ENCODE results near the gene SGSH.

SGSH gene

DNA sequence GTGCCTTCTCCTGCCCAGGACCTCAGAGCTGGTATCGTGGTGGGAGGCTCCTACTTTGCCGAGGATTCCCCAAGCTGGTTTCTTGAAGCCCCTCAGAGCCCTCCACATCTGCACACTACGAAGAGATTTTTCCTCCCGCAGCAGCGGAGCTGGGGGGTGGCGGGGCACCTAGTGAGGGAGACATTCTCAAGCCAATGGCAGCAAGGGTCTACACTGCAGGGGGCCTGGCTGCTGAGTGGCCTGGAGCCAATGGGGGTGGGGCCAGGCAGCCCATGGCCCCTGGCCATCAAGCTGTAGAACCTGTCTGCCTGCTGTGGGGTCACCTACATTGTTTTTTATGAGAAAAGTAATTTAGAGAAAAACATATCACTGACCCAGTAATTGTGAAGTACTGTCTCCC is 5.1 kb upstream of the SGSH start:
- no peak for DNase-seq

DNA sequence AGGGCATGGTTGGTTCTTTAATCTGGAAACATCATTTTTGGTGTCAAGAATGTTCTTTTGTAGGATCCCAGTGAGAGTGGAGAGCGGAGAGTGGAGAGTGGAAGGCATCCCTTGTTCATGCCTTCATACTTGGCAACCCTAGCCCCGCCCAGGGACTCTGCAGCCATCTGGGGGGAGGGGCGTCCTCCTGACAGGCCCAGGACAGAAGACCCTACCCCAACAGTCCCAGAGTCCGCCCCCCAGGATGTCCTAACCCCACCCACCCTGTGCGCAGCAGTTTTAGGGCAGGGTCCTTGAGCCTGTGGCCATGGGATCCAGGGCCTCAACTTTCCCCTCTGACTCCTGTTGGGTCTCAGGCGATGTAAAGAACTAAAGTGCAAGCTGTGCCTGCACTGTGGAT is 4.5 kb upstream of the SGSH start:
- DNase-seq, result no peak

DNA sequence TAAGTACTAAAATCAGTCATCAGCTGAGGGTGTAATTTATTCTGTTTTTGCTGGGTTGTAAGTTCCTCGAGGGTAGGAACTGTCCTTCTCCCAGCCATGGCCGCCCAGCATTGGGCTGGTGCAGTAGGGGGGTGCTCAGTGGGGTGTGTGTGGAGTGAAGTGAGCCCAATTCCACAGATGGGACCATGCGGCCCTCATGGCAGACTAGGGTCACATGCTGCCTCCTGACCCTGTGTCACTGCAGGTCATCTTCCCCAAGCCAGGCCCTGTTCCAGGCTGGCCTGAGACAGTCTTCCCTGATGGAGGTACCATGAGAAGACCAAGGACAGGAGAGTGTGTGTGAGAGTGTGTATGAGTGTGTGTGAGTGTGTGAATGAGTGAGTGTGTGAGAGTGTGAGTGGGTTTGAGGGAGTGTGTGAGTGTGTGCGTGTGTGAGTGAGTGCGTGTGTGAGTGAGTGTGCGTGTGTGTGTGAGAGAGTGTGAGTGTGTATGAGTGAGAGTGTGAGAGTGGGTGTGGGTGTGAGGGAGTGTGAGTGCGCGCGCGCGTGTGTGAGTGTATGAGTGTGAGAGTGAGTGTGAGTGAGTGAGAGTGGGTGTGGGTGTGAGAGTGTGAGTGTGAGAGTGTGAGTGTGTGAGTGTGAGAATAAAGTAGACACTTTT is 3.8 kb upstream of the SGSH start:
- DNase-seq, result no peak

- no peak for DNase-seq
These were observed 3.1 kb upstream of the SGSH start for GRCh38 chr17:80223142-80223815.

DNA sequence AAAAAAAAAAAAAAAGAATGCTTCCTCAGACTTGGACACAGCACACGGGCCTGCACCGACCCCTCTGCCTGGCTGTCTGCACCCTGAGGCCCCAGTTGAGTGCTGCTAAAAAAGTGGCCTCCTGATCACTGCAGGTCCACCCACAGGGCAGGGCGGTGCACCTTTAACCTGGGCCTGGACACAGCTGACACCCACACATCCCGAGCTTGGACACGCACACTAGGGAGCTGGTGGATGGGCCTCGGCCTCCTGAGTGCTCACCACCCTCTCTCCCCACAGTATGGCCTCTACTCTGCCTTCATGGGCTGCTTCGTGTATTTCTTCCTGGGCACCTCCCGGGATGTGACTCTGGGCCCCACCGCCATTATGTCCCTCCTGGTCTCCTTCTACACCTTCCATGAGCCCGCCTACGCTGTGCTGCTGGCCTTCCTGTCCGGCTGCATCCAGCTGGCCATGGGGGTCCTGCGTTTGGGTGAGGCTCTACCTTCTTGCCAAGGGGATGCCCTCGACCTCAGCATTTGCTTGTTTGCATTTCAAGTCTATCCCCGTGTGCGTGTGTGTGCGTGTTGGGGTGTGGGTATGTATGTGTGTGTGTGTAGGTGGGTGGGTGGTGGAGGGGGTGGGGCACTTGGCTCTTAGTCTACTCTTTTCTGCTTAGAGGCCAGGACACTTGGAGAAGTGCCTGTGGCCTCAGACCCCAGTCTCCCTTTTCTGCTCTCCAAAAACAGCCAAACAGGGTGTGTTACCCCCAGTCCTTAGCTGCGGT is 2.4 kb upstream of the SGSH start:
- no peak for DNase-seq

- no peak for DNase-seq
These were observed 1.4 kb upstream of the SGSH start for GRCh38 chr17:80221351-80222105.

DNA sequence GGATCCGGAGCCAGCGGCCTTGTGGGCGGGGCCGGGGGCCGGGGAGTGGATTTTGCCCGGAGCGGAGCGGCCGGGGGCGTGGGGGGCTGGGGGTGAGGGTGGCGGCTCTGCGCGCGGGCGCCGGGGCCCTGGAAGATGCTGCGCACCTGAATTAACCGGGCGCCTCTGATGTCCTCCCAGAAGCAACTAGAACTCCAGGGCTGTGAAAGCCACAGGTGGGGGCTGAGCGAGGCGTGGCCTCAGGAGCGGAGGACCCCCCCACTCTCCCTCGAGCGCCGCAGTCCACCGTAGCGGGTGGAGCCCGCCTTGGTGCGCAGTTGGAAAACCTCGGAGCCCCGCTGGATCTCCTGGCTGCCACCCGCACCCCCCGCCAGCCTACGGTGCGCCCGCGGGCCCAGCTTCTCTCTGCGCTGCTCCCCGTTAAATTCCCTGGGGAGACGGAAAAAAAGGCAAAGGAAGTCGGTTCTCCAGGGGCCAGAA is 643 bp upstream of the SGSH start:
- DNase-seq, result no peak

DNA sequence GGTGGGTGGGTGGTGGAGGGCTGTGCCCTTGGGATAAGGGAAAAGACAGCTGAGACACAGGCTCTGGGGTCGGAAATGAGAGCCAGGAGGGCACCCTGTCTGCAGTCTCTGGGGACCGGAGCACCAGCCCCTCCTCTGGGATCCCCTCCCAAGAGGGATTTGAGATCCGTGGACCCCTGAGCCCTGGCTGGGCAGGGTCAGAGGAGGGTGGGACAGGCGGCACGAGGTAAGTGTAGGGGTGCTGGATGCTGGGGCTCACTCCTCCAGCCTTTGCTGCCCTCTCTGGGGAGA is 425 bp downstream of the SGSH start:
- no peak for DNase-seq

DNA sequence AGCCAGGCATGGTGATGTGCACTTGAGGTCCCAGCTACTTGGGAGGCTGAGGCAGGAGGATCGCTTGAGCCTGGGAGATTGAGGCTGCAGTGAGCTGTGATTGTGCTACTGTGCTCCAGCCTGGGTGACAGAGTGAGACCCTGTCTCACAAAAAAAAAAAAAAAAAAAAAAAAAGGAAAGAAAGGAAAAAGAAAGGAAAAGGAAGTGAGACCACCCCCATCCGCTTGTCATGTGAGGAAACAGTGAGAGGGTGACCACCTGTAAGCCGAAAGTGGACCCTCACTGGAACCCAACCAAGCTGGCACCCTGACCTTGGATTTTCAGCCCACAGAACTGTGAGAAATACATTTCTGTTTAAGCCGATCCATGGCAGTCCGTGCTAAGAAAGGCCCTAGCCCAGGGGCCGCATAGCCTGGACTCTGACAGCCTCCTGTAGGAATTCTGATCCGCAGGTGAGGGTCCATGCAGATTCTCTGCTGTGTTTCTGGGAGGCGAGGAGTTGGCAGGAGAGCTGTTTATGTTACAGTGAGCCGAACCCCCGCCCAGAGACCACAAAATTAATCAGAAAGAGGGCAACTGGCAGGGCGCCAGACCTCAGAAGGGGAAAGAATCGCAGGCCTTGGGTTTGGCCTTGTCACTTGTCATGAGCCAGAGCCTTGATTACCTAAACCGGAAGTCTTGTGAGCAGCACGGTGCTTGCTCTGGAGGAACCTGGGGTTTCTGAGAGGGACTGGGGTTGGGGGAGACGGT is 945 bp downstream of the SGSH start:
- peak; percentile 97 for DNase-seq

DNA sequence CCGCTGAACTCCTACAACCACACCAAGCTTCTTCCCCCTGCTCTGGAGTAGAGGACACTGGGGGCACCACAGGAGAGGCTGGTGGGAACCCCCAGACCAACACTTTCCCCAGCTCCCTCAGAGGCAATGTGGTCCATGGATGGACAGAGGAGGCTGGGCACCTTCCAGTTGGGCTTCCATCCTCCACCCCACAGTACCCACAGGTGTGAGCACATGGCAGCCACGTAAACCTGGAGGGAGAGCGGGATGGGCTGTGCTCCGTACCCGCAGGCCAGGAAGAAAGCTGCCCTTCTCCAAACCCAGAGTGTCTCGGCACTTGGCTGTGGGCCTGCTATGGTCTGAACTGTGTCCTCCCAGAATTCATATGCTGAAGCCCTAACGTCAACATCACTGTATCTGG is 1.7 kb downstream of the SGSH start:
- DNase-seq, result no peak

DNA sequence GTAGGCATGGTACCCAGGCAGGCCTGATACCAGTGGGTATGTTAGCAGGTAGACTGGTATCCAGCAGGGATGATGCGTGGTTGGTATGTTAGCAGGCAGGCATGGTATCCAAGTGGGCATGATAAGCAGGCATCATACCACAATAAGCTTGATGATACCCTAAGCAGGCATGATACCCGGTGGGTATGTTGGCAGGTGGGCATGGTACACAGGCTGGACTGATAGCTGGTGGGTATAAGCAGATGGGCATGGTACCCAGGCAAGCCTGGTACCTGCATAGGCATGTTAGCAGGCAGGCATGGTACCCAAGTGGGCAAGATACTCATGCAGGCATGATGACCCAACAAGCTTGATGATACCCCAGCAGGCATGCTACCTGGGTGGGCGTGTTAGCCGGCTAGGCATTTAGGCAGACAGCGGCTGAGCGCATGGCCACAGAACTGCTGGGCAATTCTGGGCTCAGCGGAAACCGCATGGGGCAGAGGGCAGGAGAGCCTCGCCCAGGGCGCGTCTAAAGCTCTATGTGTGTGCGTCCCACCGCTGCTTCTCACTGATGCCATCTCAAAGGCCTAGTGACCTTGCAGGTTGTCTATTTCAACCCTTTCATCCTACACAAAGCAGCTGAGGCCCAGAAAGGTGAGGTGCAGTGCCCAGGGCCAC is 2.3 kb downstream of the SGSH start:
- DNase-seq, result no peak

- DNase-seq, result no peak
These were observed 3.4 kb downstream of the SGSH start for GRCh38 chr17:80216473-80217456.

GRCh38 chr17:80214878-80215210 is 5.3 kb downstream of the SGSH start:
- no peak for DNase-seq

DNA sequence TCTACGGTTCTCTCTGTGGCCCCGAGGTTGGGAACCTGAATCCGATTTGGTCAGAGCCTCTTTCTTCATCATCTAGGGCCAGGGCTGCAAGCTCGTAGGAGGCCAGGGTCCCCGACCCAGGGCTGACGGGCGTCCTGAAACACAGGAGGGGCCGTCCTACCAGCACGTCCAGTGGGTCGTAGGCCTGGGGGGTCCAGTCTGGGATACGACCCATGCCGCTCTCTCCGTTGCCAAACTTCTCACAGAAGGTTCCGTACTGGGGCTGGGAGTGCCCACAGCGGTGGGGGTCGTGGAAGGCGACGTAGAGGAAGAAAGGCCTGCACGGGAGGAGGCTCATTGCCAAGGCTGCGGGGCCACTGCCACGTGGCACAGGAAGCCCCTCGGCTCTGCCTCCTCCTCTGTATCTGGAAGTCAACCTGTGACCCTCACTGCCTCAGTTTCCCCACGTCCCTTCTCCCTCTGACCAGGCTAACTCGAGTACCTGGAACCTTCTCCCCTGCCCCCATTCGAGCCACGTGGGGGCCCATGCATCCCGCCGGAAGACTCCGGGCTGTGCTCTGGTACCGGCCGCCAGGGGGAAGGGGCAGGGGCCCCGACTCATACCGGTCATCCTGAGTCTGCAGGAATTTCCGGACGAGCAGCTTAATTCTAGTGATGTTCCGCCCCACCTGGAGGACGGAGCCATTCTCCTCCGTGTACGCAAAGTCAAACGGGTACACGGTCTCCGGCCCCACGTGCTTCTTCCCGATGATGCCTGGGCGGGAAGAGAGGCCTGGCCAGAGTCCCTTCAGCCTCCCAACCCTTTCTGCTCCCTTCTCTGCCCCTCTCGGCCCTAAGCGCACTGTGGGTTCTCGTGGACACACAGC is 5.9 kb downstream of the SGSH start:
- DNase-seq, result no peak

- DNase-seq, result no peak
These were observed 6.5 kb downstream of the SGSH start for GRCh38 chr17:80213643-80213975.

DNA sequence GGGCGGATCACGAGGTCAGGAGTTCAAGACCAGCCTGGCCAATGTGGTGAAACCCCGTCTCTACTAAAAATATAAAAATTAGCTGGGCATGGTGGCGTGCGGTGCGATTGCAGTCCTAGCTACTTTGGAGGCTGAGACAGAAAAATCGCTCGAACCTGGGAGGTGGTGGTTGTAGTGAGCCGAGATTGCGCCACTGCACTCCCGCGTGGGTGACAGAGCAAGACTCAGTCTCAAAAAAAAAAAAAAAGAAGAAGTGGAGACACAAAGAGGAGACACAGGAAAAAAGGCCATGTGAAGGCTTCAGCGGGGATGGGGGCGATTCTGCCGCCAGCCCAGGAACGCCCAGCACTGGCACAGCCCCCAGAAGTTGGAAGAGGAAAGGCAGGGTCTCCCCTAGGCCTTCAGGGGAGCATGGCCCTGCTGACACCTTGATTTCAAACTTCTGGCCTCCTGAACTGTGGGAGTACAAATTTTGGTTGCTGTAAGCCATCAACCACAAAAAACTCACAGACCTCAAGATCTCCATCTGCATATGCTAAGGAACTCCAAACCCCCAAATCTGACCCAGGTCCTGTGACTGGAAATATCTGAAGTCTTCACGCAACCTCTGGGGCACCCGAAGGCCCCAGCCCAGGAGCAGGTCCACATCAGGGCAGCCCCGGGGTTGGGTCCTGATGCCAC is 7.0 kb downstream of the SGSH start:
- DNase-seq, result peak; percentile 80

DNA sequence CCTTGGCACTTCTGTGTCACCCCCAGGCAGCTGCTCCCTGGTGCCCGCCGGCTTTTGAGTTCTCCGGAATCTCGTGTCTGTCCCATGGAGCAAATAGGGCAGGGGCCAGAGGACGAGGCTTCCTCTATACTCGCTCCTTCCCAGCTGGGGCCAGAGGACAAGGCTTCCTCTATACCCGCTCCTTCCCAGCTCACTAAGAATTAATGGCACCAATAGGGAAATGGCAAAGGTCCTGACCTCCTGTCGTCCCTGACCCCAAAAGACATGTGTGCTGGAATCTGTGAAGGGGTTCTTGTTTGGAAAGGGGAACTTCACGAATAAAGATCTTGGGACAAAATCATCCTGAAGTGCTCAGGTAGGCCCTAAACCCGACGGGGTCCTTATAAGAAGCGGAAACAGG is 7.6 kb downstream of the SGSH start:
- no peak for DNase-seq

DNA sequence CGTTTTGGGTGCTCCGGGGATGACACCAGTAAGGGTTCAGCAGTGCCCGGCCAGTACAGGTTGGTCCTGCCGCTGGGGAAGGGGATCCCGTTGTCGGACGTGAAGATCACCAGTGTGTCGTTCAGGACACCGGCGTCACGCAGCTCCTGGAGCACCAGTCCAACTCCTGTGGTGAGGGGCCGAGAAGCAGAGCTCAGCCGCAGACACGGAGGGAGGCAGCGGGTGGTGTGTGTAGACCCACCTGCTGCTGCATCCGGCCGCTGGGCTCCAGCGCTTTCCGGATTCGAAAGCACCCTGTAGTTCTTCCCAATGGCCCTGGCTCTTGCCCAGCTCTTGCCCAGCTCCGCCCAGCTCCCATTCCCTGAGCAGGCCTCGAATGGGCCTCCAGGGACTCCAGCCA is 8.0 kb downstream of the SGSH start:
- no peak for DNase-seq

- no peak for DNase-seq
These were observed 9.6 kb downstream of the SGSH start for GRCh38 chr17:80210348-80211108.
